ENCODE data around the gene SERP2.

DNA sequence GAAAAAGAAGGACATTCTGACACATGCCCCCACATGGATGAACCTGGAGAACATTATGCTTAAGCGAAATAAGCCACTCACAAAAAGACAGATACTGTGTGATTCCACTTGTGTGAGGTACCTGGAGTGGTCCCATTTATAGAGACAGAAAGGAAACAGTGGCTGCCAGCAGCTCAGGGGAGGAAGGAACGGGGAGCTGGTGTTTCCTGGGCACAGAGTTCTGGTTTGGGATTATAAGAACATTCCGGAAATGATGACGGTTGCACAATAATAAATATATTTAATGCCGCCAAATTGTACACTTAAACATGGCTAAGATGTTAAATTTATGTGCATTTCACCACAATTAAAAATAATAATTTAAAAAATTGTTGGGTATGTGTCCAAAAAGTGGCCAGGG, 33.0 kb downstream of the SERP2 start:
- TF ChIP-seq YY1 (IDR thresholded peaks at IDR 0.05; ENCODE audit: insufficient read depth, insufficient read length) (no peak), ZNF274 (IDR thresholded peaks at IDR 0.05; ENCODE audit: low read depth, low read length) (no peak), SUZ12 (IDR thresholded peaks at IDR 0.05; ENCODE audit: extremely low read depth, insufficient read depth, insufficient read length) (no peak)

Data from NT2/D1 (cell line).